NCI-H2029 treated with DMSO at 0.1 percent for 48 hours (cell line): Measurements from ENCODE around the gene DNAH10.

ENCODE experiments used
- DNase-seq: peaks from one replicate; lab custom pipeline; 2025; lab: John Stamatoyannopoulos, UW

Gene DNAH10

GRCh38 chr12:123846340-123846739, 84.2 kb downstream of the DNAH10 start:
- DNase-seq, result no peak

GRCh38 chr12:123847019-123847418, 84.9 kb downstream of the DNAH10 start:
- no peak for DNase-seq

GRCh38 chr12:123847876-123848275, 85.8 kb downstream of the DNAH10 start:
- DNase-seq, result no peak

- DNase-seq, result no peak
Measured at GRCh38 chr12:123849517-123849916, 87.4 kb downstream of the DNAH10 start.

GRCh38 chr12:123850246-123851134, 88.4 kb downstream of the DNAH10 start:
- no peak for DNase-seq

GRCh38 chr12:123853396-123854070, 91.4 kb downstream of the DNAH10 start:
- DNase-seq, result no peak

- DNase-seq, result no peak
Measured at GRCh38 chr12:123854232-123854631, 92.1 kb downstream of the DNAH10 start.

- DNase-seq, result no peak
Measured at GRCh38 chr12:123854918-123855317, 92.8 kb downstream of the DNAH10 start.

GRCh38 chr12:123856681-123857080, 94.6 kb downstream of the DNAH10 start:
- DNase-seq, result no peak

GRCh38 chr12:123858176-123858575, 96.1 kb downstream of the DNAH10 start:
- no peak for DNase-seq

GRCh38 chr12:123859035-123859434, 96.9 kb downstream of the DNAH10 start:
- DNase-seq, result no peak

GRCh38 chr12:123860377-123860776, 98.3 kb downstream of the DNAH10 start:
- DNase-seq, result no peak

- DNase-seq, result no peak
Measured at GRCh38 chr12:123861392-123861791, 99.3 kb downstream of the DNAH10 start.

GRCh38 chr12:123867141-123867540, 105.0 kb downstream of the DNAH10 start:
- no peak for DNase-seq

GRCh38 chr12:123868791-123869190, 106.7 kb downstream of the DNAH10 start:
- DNase-seq, result no peak

- DNase-seq, result no peak
Measured at GRCh38 chr12:123873793-123874192, 111.7 kb downstream of the DNAH10 start.

GRCh38 chr12:123877968-123878367, 115.9 kb downstream of the DNAH10 start:
- DNase-seq, result no peak

GRCh38 chr12:123879101-123879500, 117.0 kb downstream of the DNAH10 start:
- no peak for DNase-seq

GRCh38 chr12:123879691-123880090, 117.6 kb downstream of the DNAH10 start:
- DNase-seq, result no peak

GRCh38 chr12:123882161-123882705, 120.1 kb downstream of the DNAH10 start:
- DNase-seq, result no peak

- DNase-seq, result no peak
Measured at GRCh38 chr12:123886258-123886657, 124.2 kb downstream of the DNAH10 start.

GRCh38 chr12:123886931-123887582, 125.0 kb downstream of the DNAH10 start:
- DNase-seq, result no peak

GRCh38 chr12:123888989-123889388, 126.9 kb downstream of the DNAH10 start:
- DNase-seq, result no peak
